Activated CD8-positive, alpha-beta T cell treated with anti-CD3 and anti-CD28 coated beads for 36 hours (primary cell): ENCODE results near the gene SH2D4B. TPM values are rescaled to one million over a fixed set of nuclear protein-coding genes. Genes with fewer than 3 reads are reported as not detected.

Experiments
- ATAC-seq: fragments of 200-7000 bp; cut with Tn5 transposase; one replicate; pipeline ENCODE4 v1.10.0; 2021; ENCODE audit warnings: mild to moderate bottlenecking, moderate library complexity
- CTCF ChIA-PET: fragments of 350-600 bp; sonication (Branson Sonifier 250); formaldehyde crosslinking; loops from one replicate; lab custom pipeline; 2021; ENCODE audit warnings: antibody characterized with exemption; lab: Charles Lee
- POLR2A ChIA-PET: fragments of 350-600 bp; sonication (Branson Sonifier 250); formaldehyde crosslinking; loops from one replicate; lab custom pipeline; 2021; ENCODE audit warnings: antibody characterized with exemption; lab: Charles Lee
- DNase-seq: peaks from one replicate; pipeline ENCODE4 v3.0.0-alpha.2; 2020
- H3K27ac Mint-ChIP-seq: one replicate; pipeline ENCODE4 v1.8.0; 2021; ENCODE audit warnings: mild to moderate bottlenecking, mixed read lengths
- H3K27me3 Mint-ChIP-seq: one replicate; pipeline ENCODE4 v1.8.0; 2021; ENCODE audit warnings: mixed read lengths
- H3K36me3 Mint-ChIP-seq: one replicate; pipeline ENCODE4 v1.8.0; 2021; ENCODE audit warnings: low read depth, mixed read lengths
- H3K4me1 Mint-ChIP-seq: one replicate; pipeline ENCODE4 v1.8.0; 2021; ENCODE audit warnings: low read depth, mixed read lengths
- H3K4me3 Mint-ChIP-seq: one replicate; pipeline ENCODE4 v1.8.0; 2021; ENCODE audit warnings: mild to moderate bottlenecking, moderate library complexity, mixed read lengths
- H3K9me3 Mint-ChIP-seq: one replicate; pipeline ENCODE4 v1.8.0; 2021; ENCODE audit warnings: mixed read lengths
- CTCF ChIP-seq: fragments of 200-600 bp; IDR thresholded peaks from one replicate; pipeline ENCODE4 v1.8.0; 2022; ENCODE audit warnings: antibody characterized with exemption, mild to moderate bottlenecking
- intact Hi-C: fragments of 100-400 bp; cut with micrococcal nuclease; formaldehyde crosslinking; loops from one replicate; pipeline ENCODE4 v1.10.0; 2022
- total RNA-seq, 2 experiments: library from RNA; stranded (reverse); gene quantifications; one replicate each; pipeline ENCODE4 v1.2.3, GENCODE V29; 2021

SH2D4B gene
- total RNA-seq, 2 experiments from 2014 or later = 0.11 to 0.20 TPM

- H3K27me3 Mint-ChIP-seq = no peaks in the 10 kb centered on the region
- CTCF ChIA-PET = interaction anchor here (1.0 to 23.2 kb wide), 7 partner anchors 7 to 132 kb away, joined by 3 to 1114 read pairs (median 5); partner anchors contain the start of gene TSPAN14
- TF ChIP-seq CTCF = no peak
- no peak overlapping the region for H3K4me3 Mint-ChIP-seq
- H3K9me3 Mint-ChIP-seq = no peaks in the 10 kb centered on the region
- POLR2A ChIA-PET = interaction anchor here (2.4 kb wide), 1 partner anchor 64 kb away, joined by 9 read pairs; no protein-coding TSS in a partner anchor
- no peak for ATAC-seq
- intact Hi-C loops = loop anchor here (5.0 kb wide), 1 partner anchor 127 kb away; no protein-coding TSS in a partner anchor
- H3K36me3 Mint-ChIP-seq = peaks cover 40% of the 10 kb centered on the region
- peaks cover 30% of the 10 kb centered on the region for H3K4me1 Mint-ChIP-seq
- H3K27ac Mint-ChIP-seq = peak overlapping the region; percentile 53
- DNase-seq = no peak
Measured at GRCh38 chr10:80509403-80510161, 28.1 kb upstream of the SH2D4B start.

GRCh38 chr10:80512031-80512526, 25.6 kb upstream of the SH2D4B start:
- Mint-ChIP-seq H3K4me3 (no peak overlapping the region), H3K27ac (peak overlapping the region; percentile 90), H3K9me3 (no peaks in the 10 kb centered on the region), H3K36me3 (peaks cover 41% of the 10 kb centered on the region), H3K4me1 (peaks cover 28% of the 10 kb centered on the region), H3K27me3 (no peaks in the 10 kb centered on the region)
- intact Hi-C loops = no loop called here
- POLR2A ChIA-PET = interaction anchor here (1.0 to 1.8 kb wide), 7 partner anchors 8 to 134 kb away, joined by 3 to 10 read pairs (median 3); no protein-coding TSS in a partner anchor
- DNase-seq = no peak
- CTCF ChIA-PET = interaction anchor here (0.7 to 23.2 kb wide), 15 partner anchors 8 to 156 kb away, joined by 3 to 1114 read pairs (median 5); partner anchors contain the start of genes DYDC1, DYDC2 and TSPAN14
- no peak for ATAC-seq
- no peak for TF ChIP-seq CTCF

- CTCF ChIA-PET = interaction anchor here (3.0 to 23.2 kb wide), 4 partner anchors 8 to 135 kb away, joined by 15 to 1114 read pairs (median 27); partner anchors contain the start of gene TSPAN14
- no peak overlapping the region for H3K27ac Mint-ChIP-seq
Measured at GRCh38 chr10:80513106-80513505, 24.6 kb upstream of the SH2D4B start.

DNA sequence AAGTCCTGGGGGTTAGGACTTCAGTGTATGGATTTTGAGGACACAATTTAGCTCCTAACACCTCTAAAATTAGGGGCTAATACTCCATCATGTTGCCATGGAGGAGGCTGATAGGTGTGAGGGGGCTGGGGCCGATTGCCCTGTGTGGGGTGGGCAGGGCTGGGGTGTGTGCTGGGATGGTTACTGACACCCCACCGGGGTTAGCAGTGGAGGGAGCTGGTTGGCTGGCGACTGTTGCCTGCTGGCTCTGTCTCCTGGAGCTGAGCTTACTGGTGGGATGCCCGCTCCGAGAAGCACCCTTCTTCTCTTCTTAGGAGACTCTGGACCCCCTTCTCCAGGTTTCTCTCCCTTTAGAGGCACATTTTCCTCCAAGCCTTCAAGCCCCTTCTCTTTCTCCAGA, 22.2 kb upstream of the SH2D4B start:
- Mint-ChIP-seq H3K4me1 (peaks cover 36% of the 10 kb centered on the region), H3K27me3 (no peaks in the 10 kb centered on the region), H3K4me3 (no peak overlapping the region), H3K27ac (no peak overlapping the region), H3K36me3 (peaks cover 36% of the 10 kb centered on the region), H3K9me3 (no peaks in the 10 kb centered on the region)
- ChIA-PET POLR2A (interaction anchor here (0.6 kb wide), 1 partner anchor 14 kb away, joined by 3 read pairs; no protein-coding TSS in a partner anchor), CTCF (interaction anchor here (4.3 to 23.2 kb wide), 2 partner anchors 10 to 55 kb away, joined by 36 to 1114 read pairs; partner anchors contain the start of gene TSPAN14)
- no peak for TF ChIP-seq CTCF
- DNase-seq = no peak
- intact Hi-C loops = no loop called here
- no peak for ATAC-seq

More at GRCh38 chr10:80513106-80513505, 24.6 kb upstream of the SH2D4B start:
- DNase-seq (no peak), ATAC-seq (no peak)
- Mint-ChIP-seq H3K9me3 (no peaks in the 10 kb centered on the region), H3K4me1 (peaks cover 28% of the 10 kb centered on the region), H3K4me3 (no peak overlapping the region), H3K27me3 (no peaks in the 10 kb centered on the region), H3K36me3 (peaks cover 38% of the 10 kb centered on the region)
- POLR2A ChIA-PET = interaction anchor here (1.0 to 1.2 kb wide), 3 partner anchors 58 to 107 kb away, joined by 3 read pairs; no protein-coding TSS in a partner anchor
- intact Hi-C loops = no loop called here
- TF ChIP-seq CTCF = no peak
